ENCODE results near the gene RLN3. TPM values are rescaled to one million over a fixed set of nuclear protein-coding genes. Genes with fewer than 3 reads are reported as not detected.

The RLN3 gene
- polyA plus RNA-seq, 6 donors from 2014 or later = not detected

- DNase-seq (no peak), ATAC-seq (ENCODE audit: low read depth in 2 of 2) (no peak)
- peak overlapping the region in 1 of 6 donors; percentile 66 for H3K27ac Mint-ChIP-seq
- H3K27me3 Mint-ChIP-seq = peaks cover 3 to 19% (median 12%) of the 10 kb centered on the region in 3 donors
- peak overlapping the region in 7 of 8 donors; percentile 26 to 68 (median 45) for H3K4me3 Mint-ChIP-seq
- no peaks in the 10 kb centered on the region for H3K9me3 Mint-ChIP-seq
- H3K4me1 Mint-ChIP-seq = peaks cover 14 to 21% (median 18%) of the 10 kb centered on the region in 3 donors
- H3K36me3 Mint-ChIP-seq = no peaks in the 10 kb centered on the region
Measured at GRCh38 chr19:14070268-14071050, 42.5 kb downstream of the RLN3 start.

- Mint-ChIP-seq H3K4me1 (peaks cover 14 to 25% (median 18%) of the 10 kb centered on the region in 3 donors), H3K4me3 (peak within 1 kb of the TSS; percentile 84 to 95 (median 90)), H3K27me3 (peaks cover 0 to 10% (median 0%) of the 10 kb centered on the region in 3 donors), H3K36me3 (no peaks in the 10 kb centered on the region), H3K9me3 (no peaks in the 10 kb centered on the region), H3K27ac (peak within 1 kb of the TSS in 2 of 6 donors; percentile 69 to 76)
- ATAC-seq (ENCODE audit: low read depth in 2 of 2) (peak in 1 of 2 donors; percentile 5), DNase-seq (no peak)
Measured at GRCh38 chr19:14072535-14073260, 44.8 kb downstream of the RLN3 start, which contains the start of gene MISP3. Gene MISP3, plus strand, starts transcription at chr19:14072786. Its CDS starts 524 bp downstream, at chr19:14073310.

GRCh38 chr19:14073261-14073924 is 45.4 kb downstream of the RLN3 start:
- Mint-ChIP-seq H3K27me3 (peaks cover 0 to 10% (median 0%) of the 10 kb centered on the region in 3 donors), H3K27ac (peak overlapping the region in 1 of 6 donors; percentile 19), H3K36me3 (no peaks in the 10 kb centered on the region), H3K4me3 (peak overlapping the region; percentile 84 to 95 (median 90)), H3K4me1 (peaks cover 14 to 29% (median 18%) of the 10 kb centered on the region in 3 donors), H3K9me3 (no peaks in the 10 kb centered on the region)
- DNase-seq (peak; percentile 82), ATAC-seq (ENCODE audit: low read depth in 2 of 2) (peak; percentile 72 to 75)

GRCh38 chr19:14073925-14074838 is 46.2 kb downstream of the RLN3 start:
- Mint-ChIP-seq H3K9me3 (no peaks in the 10 kb centered on the region), H3K36me3 (no peaks in the 10 kb centered on the region), H3K27me3 (peaks cover 0 to 10% (median 0%) of the 10 kb centered on the region in 3 donors), H3K4me3 (peak overlapping the region; percentile 84 to 95 (median 90)), H3K27ac (peak overlapping the region in 5 of 6 donors; percentile 19 to 77 (median 47)), H3K4me1 (peaks cover 14 to 30% (median 18%) of the 10 kb centered on the region in 3 donors)
- DNase-seq (no peak), ATAC-seq (ENCODE audit: low read depth in 2 of 2) (no peak)

- Mint-ChIP-seq H3K4me3 (peak overlapping the region in 2 of 8 donors; percentile 63 to 72), H3K27ac (no peak overlapping the region), H3K9me3 (no peaks in the 10 kb centered on the region), H3K36me3 (no peaks in the 10 kb centered on the region), H3K4me1 (peaks cover 14 to 46% (median 18%) of the 10 kb centered on the region in 3 donors), H3K27me3 (peaks cover 0 to 6% (median 0%) of the 10 kb centered on the region in 3 donors)
- ATAC-seq (ENCODE audit: low read depth in 2 of 2) = no peak
- no peak for DNase-seq
Measured at GRCh38 chr19:14078411-14078810, 50.5 kb downstream of the RLN3 start.

Other genes with a start within 250 kb of the RLN3 start
- 1 to 10 TPM in 1 of 6 donors, under 1 TPM in 4, not detected in 1; 0.65 to 2.2 (median 0.89) TPM for gene ZSWIM4, start 232.7 kb upstream of the RLN3 start, polyA plus RNA-seq (ENCODE audit: low read depth in 6 of 6)
- not detected for gene NANOS3, start 151.0 kb upstream of the RLN3 start, polyA plus RNA-seq (ENCODE audit: low read depth in 6 of 6)
- under 1 TPM in 2 of 6 donors, not detected in 4; 0.47 to 0.51 TPM for gene BRME1, start 122.0 kb upstream of the RLN3 start, polyA plus RNA-seq (ENCODE audit: low read depth in 6 of 6)
- gene CC2D1A, start 121.9 kb upstream of the RLN3 start, polyA plus RNA-seq (ENCODE audit: low read depth in 6 of 6) = 10 to 100 TPM in 2 of 6 donors, 1 to 10 TPM in 4; 2.9 to 13.9 (median 4.3) TPM
- not detected for gene PODNL1, start 89.7 kb upstream of the RLN3 start, polyA plus RNA-seq (ENCODE audit: low read depth in 6 of 6)
- 1 to 10 TPM; 3.3 to 8.5 (median 5.4) TPM for gene DCAF15, start 75.6 kb upstream of the RLN3 start, polyA plus RNA-seq (ENCODE audit: low read depth in 6 of 6)
- 1 to 10 TPM in 3 of 6 donors, under 1 TPM in 3; 0.27 to 2.3 (median 1.1) TPM for gene RFX1, start 21.8 kb upstream of the RLN3 start, polyA plus RNA-seq (ENCODE audit: low read depth in 6 of 6)
- gene IL27RA, start 3.6 kb downstream of the RLN3 start, polyA plus RNA-seq (ENCODE audit: low read depth in 6 of 6) = 10 to 100 TPM; 38.5 to 55.6 (median 48.2) TPM
- gene PALM3, start 33.9 kb downstream of the RLN3 start, polyA plus RNA-seq (ENCODE audit: low read depth in 6 of 6) = not detected
- gene MISP3, start 44.6 kb downstream of the RLN3 start, polyA plus RNA-seq (ENCODE audit: low read depth in 6 of 6) = under 1 TPM in 3 of 6 donors, not detected in 3; 0.16 to 0.53 (median 0.20) TPM
- not detected for gene C19orf67, start 57.6 kb downstream of the RLN3 start, polyA plus RNA-seq (ENCODE audit: low read depth in 6 of 6)
- gene SAMD1, start 62.6 kb downstream of the RLN3 start, polyA plus RNA-seq (ENCODE audit: low read depth in 6 of 6) = 1 to 10 TPM in 5 of 6 donors, under 1 TPM in 1; 0.52 to 2.1 (median 1.2) TPM
- 1 to 10 TPM in 3 of 6 donors, under 1 TPM in 2, not detected in 1; 0.60 to 3.1 (median 1.2) TPM for gene PRKACA, start 89.6 kb downstream of the RLN3 start, polyA plus RNA-seq (ENCODE audit: low read depth in 6 of 6)
- 1 to 10 TPM; 1.8 to 4.1 (median 2.5) TPM for gene ASF1B, start 108.4 kb downstream of the RLN3 start, polyA plus RNA-seq (ENCODE audit: low read depth in 6 of 6)
- gene ADGRL1, start 178.0 kb downstream of the RLN3 start, polyA plus RNA-seq (ENCODE audit: low read depth in 6 of 6) = not detected

Data from naive B cell (primary cell).